NCI-H146 treated with DMSO at 0.1 percent for 48 hours (cell line): Measurements from ENCODE around the gene HNRNPM.
"Not testable (repeated sequence)": the region's sequence is repeated elsewhere in the genome, so short reads cannot be mapped to it uniquely, and the experiment has no call there.

Experiments
- DNase-seq: peaks from one replicate; lab custom pipeline; 2025; ENCODE audit not compliant: unreplicated experiment; lab: John Stamatoyannopoulos, UW

HNRNPM gene, protein sequence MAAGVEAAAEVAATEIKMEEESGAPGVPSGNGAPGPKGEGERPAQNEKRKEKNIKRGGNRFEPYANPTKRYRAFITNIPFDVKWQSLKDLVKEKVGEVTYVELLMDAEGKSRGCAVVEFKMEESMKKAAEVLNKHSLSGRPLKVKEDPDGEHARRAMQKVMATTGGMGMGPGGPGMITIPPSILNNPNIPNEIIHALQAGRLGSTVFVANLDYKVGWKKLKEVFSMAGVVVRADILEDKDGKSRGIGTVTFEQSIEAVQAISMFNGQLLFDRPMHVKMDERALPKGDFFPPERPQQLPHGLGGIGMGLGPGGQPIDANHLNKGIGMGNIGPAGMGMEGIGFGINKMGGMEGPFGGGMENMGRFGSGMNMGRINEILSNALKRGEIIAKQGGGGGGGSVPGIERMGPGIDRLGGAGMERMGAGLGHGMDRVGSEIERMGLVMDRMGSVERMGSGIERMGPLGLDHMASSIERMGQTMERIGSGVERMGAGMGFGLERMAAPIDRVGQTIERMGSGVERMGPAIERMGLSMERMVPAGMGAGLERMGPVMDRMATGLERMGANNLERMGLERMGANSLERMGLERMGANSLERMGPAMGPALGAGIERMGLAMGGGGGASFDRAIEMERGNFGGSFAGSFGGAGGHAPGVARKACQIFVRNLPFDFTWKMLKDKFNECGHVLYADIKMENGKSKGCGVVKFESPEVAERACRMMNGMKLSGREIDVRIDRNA

DNA sequence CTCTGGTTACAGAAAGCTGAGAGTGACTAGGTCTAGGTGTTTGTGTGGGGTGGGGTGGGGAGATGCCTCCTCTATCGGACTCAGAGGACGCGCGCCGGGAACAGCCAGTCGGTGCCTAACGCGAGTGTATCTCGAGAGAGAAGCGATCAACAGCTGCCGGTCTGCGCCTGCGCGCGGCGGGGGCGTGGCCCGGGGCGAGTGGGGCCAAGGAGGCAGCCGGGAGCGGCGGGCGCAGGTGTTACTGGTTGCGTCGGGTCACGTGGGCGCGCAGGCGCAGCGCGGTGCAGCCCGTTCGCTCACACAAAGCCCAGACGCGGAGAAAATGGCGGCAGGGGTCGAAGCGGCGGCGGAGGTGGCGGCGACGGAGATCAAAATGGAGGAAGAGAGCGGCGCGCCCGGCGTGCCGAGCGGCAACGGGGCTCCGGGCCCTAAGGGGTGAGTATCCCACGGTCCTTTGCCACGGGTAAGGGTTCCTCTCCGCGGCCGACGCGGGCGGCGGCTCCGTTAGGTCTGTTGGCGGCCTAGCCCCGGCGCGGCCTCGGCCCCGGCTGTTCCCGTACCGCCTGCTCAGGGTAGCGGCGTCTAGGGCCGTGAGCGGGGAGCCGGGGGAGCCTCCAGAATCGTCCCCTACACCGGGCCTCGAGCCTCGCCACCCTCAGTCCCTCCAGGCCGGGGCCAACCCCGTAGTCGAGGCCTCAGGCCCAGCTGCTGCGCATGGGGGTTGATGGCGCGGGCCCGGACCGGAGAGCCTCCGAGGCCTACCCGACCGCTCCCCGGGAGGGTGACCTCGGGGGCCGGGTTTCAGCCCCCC, at the start of gene HNRNPM:
Gene HNRNPM (plus strand): TSS at position 299 of the 811 bp plus-strand sequence. CDS start 24 bp downstream, at position 323.
- peak; percentile 89 for DNase-seq

DNA sequence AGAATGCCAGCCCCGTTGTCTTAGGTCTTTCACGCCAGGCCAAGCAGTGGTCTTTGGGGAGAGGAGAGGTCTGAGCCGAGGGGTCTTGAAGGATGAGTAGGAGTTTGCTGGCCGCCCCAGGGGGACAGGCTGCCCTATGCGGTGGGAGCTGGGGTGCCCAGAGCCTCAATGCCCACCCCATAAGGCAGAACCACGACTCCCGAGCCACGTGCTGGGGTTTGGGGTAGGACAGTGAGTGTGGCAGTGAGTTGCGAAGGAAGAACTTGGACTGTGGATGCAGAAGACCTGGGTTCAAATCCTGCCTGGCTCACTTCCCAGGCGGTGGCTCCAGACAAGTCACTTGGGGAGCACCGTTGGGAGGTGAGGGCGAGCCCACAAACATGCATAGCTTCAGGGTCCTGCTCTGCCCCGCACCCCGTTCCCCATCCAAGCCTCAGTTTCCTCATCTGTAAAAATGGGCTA, 49.1 kb upstream of the HNRNPM start:
- DNase-seq, result no peak

- no peak for DNase-seq
Measured at GRCh38 chr19:8396185-8396562, 48.6 kb upstream of the HNRNPM start.

- DNase-seq, result no peak
Measured at GRCh38 chr19:8396563-8397203, 48.1 kb upstream of the HNRNPM start.

GRCh38 chr19:8397271-8397670, 47.5 kb upstream of the HNRNPM start:
- no peak for DNase-seq

- DNase-seq, result no peak
Measured at GRCh38 chr19:8397746-8398310, 46.9 kb upstream of the HNRNPM start.

GRCh38 chr19:8398311-8398771, 46.4 kb upstream of the HNRNPM start:
- DNase-seq, result no peak

GRCh38 chr19:8399681-8400188, 45.0 kb upstream of the HNRNPM start:
- no peak for DNase-seq

- DNase-seq, result no peak
Measured at GRCh38 chr19:8401981-8402411, 42.8 kb upstream of the HNRNPM start.

- no peak for DNase-seq
Measured at GRCh38 chr19:8403098-8403819, 41.5 kb upstream of the HNRNPM start.

GRCh38 chr19:8403820-8404109, 41.0 kb upstream of the HNRNPM start:
- no peak for DNase-seq

- DNase-seq, result no peak
Measured at GRCh38 chr19:8404391-8405151, 40.2 kb upstream of the HNRNPM start.

- DNase-seq, result not testable (repeated sequence)
Measured at GRCh38 chr19:8410718-8411117, 34.1 kb upstream of the HNRNPM start.

GRCh38 chr19:8412783-8413628, 31.8 kb upstream of the HNRNPM start, which contains the start of gene MARCHF2:
Gene MARCHF2, plus strand, starts transcription at chr19:8413305. Its CDS starts 8,536 bp downstream, at chr19:8421841.
- DNase-seq, result peak; percentile 80

- DNase-seq, result no peak
Measured at GRCh38 chr19:8413629-8413995, 31.2 kb upstream of the HNRNPM start.

- no peak for DNase-seq
Measured at GRCh38 chr19:8416796-8417195, 28.0 kb upstream of the HNRNPM start.

DNA sequence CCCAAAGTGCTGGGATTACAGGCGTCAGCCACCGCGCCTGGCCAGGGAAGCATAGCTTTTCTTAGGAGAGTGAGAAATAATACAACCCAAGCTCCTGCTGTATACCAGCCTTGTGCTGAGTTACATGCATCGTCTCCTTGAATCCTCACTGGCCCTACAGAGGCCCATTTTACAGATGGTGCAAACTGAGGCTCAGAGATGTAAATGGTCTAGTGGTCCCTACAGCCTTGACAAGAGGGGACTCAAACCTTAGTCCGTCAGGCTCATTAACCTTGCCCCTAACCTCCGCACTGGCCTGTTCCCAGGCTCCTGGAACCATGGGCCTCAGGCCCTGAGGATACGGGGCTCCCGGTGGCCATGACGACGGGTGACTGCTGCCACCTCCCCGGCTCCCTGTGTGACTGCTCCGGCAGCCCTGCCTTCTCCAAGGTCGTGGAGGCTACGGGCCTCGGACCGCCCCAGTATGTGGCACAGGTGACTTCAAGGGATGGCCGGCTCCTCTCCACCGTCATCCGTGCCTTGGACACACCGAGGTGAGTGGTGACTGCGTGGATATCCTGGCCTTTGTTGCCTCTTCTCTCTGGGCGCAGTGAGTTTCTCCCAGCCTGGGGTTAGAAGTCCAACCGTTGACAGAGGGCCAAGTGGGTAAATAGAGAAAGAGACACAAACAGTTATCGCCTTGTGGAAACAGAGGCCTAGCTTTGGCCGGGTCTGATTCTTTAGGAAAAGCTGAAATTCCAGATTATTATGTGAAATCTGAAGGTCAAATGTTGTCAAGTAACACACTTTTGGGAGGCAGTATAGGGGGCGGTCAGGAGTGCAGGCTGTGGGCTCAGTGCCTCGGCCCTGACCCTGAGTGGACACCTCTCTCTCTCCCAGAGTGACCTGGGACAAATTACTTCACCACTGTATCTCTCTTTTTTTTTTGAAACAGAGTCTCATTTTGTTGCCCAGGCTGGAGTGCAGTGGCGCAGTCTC, 23.0 kb upstream of the HNRNPM start:
- no peak for DNase-seq
